NCI-H2107 treated with DMSO at 0.1 percent for 48 hours (cell line): ENCODE results near the gene CBLL1.

ENCODE experiments used
- DNase-seq: peaks from one replicate; lab custom pipeline; 2025; ENCODE audit not compliant: unreplicated experiment; lab: John Stamatoyannopoulos, UW

Gene CBLL1

DNA sequence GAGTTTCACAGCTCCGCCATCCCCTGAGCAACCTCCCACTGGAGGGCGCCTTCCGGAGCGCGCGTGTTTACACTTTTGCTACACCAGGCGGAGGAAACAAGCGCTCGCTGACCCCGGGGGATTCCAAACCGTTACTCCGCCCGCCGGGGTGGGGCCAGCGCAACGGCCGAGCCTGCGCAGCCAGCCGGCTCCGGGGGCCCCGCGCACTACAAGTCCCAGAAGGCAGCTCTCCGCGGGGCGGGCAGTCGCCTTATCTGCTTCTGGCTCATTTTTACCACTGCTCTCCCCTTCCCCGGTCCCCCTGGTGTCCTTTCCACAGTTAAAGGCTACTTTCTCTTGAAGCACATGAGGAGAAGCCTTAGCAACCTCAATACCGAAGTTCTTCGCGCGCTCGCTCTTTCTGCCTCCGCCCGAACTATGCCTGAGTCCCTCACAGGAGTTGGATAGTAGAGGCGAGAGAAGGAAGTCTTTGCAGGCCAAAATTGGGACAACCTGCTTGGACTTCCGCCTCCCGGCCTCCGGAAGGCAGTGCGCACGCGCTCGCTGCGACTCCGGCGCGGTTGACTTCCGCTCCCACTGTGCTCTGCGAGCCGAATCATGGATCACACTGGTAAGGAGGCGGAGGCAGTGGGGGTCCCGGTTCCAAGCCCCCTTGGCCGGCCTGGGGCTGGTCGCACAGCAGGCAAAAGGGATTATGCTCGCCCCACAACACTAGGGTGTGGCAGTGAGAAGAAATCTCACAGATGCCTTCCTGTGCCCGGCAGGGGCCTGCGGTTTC lies at the start of gene CBLL1:
TSS of gene CBLL1 (plus strand) at position 576 of the 778 bp plus-strand sequence. CDS start at position 598, 22 bp downstream.
- DNase-seq, result peak; percentile 93

- DNase-seq, result no peak
Measured at GRCh38 chr7:107694386-107694785, 49.6 kb upstream of the CBLL1 start.

GRCh38 chr7:107696330-107696946 lies 47.5 kb upstream of the CBLL1 start:
- DNase-seq, result no peak

DNA sequence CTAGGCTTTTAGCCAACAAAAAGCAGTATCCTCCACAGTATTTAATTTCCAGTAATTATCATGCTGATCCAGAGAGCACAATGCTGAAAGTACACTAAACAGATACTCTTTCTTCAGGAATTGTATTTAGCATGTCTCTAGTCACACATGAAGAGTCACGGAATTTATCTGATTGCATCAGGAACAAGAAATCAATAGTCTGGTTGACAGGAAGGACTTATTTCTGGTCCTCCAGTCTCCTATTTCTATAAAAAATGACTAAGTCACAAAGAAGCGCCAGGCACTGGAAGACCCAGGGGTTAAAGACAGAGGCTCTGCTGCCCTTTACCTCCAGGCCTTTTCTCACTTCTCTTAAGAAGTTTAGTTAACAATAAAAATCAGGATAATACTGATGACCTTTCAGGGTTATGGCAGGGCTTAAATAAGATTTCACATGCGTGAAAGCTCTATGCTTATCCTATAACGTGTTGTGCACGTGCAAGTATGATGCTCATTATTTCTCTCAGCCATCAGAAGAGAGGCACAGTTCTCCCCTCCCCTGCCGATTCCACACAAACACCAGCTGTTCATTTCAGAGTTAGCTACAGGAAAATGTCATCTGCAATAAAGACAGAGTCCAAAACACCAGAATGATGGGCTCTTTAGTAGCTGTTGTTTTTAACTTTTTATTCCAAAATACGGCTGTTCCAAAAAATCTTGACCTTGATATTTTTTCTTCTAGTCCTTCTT lies 46.5 kb upstream of the CBLL1 start:
- no peak for DNase-seq

GRCh38 chr7:107700570-107700969 lies 43.4 kb upstream of the CBLL1 start:
- DNase-seq, result no peak

- DNase-seq, result no peak
Measured at GRCh38 chr7:107701191-107701590, 42.8 kb upstream of the CBLL1 start.

GRCh38 chr7:107703219-107703618 lies 40.7 kb upstream of the CBLL1 start:
- no peak for DNase-seq

- no peak for DNase-seq
Measured at GRCh38 chr7:107703872-107704271, 40.1 kb upstream of the CBLL1 start.

DNA sequence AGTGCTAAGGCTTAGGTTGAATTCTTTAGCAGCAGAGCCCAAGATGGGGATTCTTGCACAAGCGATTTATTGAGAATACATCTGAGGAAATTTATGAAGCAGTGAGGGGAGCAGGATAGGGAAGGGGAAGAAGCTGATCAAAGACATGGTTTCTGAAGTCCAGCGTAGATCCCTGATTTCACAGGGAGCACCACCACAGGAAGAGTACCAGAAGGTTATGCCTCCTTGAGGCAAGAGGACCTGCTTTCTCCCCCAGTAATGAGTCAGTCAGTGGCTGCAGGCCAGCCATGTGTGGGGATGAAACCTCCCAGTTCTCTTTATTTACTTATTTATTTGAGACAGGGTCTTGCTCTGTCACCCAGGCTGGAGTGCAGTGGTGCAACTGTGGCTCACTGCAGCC lies 35.0 kb upstream of the CBLL1 start:
- no peak for DNase-seq

GRCh38 chr7:107711301-107711700 lies 32.6 kb upstream of the CBLL1 start:
- DNase-seq, result no peak

DNA sequence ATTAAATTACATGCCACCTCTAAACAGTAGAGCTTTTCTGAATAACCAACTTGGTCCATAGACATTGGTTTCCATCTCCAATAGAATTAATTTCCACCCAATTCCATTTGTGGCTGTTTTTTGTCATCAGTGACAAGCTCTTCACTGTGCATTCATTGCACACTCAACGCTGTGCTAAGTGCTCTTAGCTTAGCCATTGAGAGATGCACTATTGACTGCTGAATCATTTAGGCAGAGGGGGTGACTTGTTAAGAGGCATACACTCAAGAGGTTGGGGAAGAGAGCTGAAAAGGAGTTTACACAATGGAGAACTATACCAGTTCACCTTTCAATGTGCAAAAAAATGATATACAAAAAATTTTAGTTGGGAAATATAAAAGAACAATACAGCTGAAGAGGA lies 31.9 kb upstream of the CBLL1 start:
- peak; percentile 97 for DNase-seq

DNA sequence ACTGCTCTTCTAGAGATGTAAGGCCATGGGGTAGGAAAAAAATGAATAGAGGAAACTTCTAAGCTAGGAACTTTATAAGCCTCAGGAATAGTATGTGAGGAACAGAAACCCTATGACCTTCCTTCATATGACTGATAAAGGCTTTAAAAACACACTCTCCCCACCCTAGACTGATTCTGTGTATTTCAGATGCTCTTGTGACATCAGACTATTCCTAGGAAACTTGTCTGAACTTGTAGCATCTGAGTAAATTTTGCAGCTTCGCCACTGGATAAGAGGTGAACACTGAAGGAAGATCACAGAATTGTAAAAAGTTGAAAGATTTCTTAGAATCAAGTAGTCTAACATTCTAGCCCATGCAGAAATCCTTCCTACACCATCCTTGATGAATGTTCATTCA lies 31.0 kb upstream of the CBLL1 start:
- DNase-seq, result no peak

GRCh38 chr7:107715531-107715930 lies 28.4 kb upstream of the CBLL1 start:
- no peak for DNase-seq

GRCh38 chr7:107718456-107719193 lies 25.3 kb upstream of the CBLL1 start:
- DNase-seq, result no peak

DNA sequence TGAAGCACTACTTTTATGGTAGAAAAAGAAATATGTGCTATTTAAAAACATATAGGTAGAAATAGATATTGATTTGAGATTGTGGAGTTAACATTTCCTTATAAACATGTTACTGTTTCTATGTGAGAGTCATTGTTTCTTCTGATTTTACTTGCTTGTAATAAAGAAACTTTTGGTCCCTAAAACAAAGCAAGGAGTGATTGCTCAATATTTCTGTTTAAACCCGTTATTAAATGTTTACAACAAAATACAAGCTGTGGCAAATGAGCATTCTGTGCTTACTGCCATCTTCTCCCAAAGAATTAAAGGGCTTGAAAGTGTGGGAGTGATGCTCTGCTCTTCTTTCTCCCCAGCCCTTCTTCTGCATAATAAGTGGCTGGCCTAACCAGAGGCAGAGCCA lies 22.7 kb upstream of the CBLL1 start:
- no peak for DNase-seq

DNA sequence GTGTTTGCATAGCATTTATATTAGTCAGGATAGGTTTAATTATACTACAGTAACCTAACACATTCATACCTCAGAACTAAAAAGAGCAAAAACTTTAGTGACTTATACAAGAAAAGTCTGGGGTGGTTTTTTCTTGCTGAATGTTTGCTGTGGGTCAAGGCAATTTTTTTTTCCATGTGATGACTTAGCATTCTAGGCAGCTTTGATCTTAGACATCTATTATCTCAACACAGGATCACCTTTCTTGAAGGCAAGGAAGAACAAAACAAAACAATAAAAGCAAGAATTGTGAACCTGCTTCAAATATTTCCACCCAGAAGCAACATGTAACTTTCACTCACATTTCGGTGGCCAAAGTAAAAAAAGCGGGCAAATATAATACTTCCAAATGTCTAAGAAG lies 20.7 kb upstream of the CBLL1 start:
- DNase-seq, result no peak

DNA sequence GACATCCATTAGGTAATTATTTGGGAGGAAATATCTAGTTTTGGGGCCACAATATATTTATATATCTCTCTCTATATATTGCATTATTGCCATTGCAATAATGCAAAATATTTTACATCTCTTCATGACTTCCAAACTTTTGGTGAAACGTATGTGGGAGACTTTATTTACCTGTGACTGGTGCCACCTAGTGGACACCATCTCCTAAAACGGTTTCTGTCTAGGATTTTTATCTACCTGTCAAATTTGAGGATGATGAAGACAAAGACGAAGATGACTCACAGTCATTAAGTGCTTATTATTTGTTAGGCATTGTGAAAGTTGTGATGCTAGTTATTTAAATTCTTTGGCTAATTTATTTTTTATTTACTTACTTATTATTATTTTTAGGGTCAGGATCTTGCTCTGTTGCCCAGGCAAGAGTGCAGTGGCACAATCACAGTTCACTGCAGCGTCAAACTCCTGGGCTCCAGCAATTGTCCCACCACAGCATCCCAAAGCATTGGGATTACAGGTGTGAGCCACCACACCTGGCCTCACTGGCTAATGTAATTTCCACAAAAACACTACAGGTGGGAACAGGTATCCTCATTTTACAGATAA lies 18.7 kb upstream of the CBLL1 start:
- DNase-seq, result peak; percentile 41

GRCh38 chr7:107726356-107727130 lies 17.4 kb upstream of the CBLL1 start:
- no peak for DNase-seq

DNA sequence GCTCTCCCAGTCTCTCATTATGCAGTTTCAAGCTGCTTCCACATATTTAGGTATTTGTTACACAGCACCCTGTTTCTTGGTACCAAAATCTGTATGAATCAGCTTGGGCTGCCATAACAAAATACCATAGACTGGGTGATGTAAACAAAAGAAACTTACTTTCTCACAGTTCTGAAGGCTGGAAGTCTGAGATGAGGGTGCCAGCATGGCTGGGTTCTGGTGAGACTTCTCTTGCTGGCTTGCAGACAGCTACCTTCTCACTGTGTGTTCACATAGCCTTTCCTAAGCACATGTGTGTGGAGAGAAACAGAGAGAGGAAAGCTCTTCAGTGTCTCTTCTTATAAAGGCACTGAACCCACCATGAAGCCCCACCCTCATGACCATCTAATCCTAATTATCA lies 15.7 kb upstream of the CBLL1 start:
- DNase-seq, result no peak
